Measurements from ENCODE around the gene ZNF26. TPM values are rescaled to one million over a fixed set of nuclear protein-coding genes. Genes with fewer than 3 reads are reported as not detected.
"Not testable (repeated sequence)": the region's sequence is repeated elsewhere in the genome, so short reads cannot be mapped to it uniquely, and the experiment has no call there.

The ZNF26 gene
- total RNA-seq, 3 donors from 2014 or later = 8.1 to 13.4 (median 8.3) TPM

- Histone ChIP-seq H3K4me1 (ENCODE audit: low read depth) (no peaks in the 10 kb centered on the region), H3K9me3 (peaks cover 84% of the 10 kb centered on the region), H3K36me3 (ENCODE audit: low read depth) (no peaks in the 10 kb centered on the region), H3K4me3 (no peak overlapping the region)
- TF ChIP-seq CTCF (IDR thresholded peaks at IDR 0.05) = no peak
- ATAC-seq (no peak), DNase-seq (no peak)
- intact Hi-C loops (cut with DNase I, micrococcal nuclease) = no loop called here
Observed at GRCh38 chr12:132965796-132966195, 20.4 kb upstream of the ZNF26 start.

DNA sequence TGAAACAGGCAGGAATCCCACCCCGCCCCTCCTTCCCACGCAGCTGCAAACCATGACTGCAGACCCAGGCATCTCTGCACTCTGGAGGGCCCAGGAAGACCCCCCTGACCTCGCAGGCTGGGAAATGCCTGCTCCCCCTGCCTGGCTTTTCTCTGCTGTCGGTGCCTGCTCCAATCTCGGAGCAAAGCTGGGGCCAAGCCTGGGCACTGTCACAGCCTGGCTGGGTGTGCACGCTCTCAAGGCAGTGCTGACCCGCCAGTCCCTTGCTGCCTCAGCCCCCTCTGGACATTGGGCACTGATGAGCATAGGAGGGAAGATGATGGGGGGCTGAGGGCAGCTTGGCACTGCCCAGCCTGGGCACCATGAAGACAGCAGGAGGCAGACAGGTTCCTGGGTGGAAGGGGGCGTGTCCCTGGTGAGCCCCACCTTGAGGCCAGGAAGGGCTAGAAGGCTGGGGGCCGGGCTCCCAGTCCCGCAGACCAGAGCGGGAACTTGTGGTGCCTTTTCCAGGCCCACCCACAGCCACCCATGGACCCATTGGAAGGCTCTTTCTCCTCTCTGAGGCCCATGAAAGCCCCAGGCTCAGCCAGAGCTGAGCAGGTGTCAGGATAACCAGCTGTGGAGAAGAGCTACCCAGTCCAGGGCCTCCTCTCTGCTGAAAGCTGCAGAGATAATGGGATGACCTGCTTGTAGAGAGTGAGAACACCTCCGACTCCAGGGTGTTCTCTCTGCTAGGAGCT lies 19.3 kb upstream of the ZNF26 start:
- H3K4me1 ChIP-seq (ENCODE audit: low read depth) = no peaks in the 10 kb centered on the region
- H3K36me3 ChIP-seq (ENCODE audit: low read depth) = no peaks in the 10 kb centered on the region
- TF ChIP-seq CTCF (IDR thresholded peaks at IDR 0.05) = no peak
- H3K4me3 ChIP-seq = no peak overlapping the region
- DNase-seq (no peak), ATAC-seq (no peak)
- intact Hi-C loops (cut with DNase I, micrococcal nuclease) = no loop called here
- H3K9me3 ChIP-seq = peaks cover 90% of the 10 kb centered on the region

GRCh38 chr12:132967736-132968135 lies 18.4 kb upstream of the ZNF26 start:
- DNase-seq = no peak
- H3K4me3 ChIP-seq = no peak overlapping the region
- no peak for ATAC-seq
- H3K9me3 ChIP-seq = peaks cover 92% of the 10 kb centered on the region
- H3K4me1 ChIP-seq (ENCODE audit: low read depth) = no peaks in the 10 kb centered on the region
- TF ChIP-seq CTCF (IDR thresholded peaks at IDR 0.05) = no peak
- intact Hi-C loops (cut with DNase I, micrococcal nuclease) = no loop called here
- H3K36me3 ChIP-seq (ENCODE audit: low read depth) = no peaks in the 10 kb centered on the region

GRCh38 chr12:132972374-132972773 lies 13.8 kb upstream of the ZNF26 start:
- Histone ChIP-seq H3K4me3 (no peak overlapping the region), H3K4me1 (ENCODE audit: low read depth) (no peaks in the 10 kb centered on the region), H3K36me3 (ENCODE audit: low read depth) (no peaks in the 10 kb centered on the region), H3K9me3 (peaks cover 76% of the 10 kb centered on the region)
- no peak for TF ChIP-seq CTCF (IDR thresholded peaks at IDR 0.05)
- intact Hi-C loops (cut with DNase I, micrococcal nuclease) = no loop called here
- DNase-seq (no peak), ATAC-seq (no peak)

DNA sequence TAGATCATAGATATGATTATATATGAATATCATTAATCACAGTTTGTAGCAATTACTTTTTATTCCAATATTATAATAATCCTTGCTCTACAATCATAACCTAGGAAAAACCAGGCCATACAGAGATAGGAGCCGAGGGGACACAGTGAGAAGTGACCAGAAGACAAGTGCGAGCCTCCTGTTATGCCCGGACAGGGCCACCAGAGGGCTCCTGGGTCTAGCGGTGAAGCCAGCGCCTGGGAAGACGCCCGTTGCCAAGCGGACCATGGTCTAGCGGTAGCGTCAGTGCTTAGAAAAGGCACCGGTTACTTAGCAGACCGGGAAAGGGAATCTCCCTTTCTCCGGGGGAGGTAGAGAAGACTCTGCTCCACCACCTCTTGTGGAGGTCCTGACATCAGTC lies 9.3 kb upstream of the ZNF26 start:
- ATAC-seq; H3K36me3 ChIP-seq (ENCODE audit: low read depth); H3K4me3 ChIP-seq; H3K4me1 ChIP-seq (ENCODE audit: low read depth); intact Hi-C loops (cut with DNase I, micrococcal nuclease): not testable (repeated sequence)
- H3K9me3 ChIP-seq = peaks cover 37% of the 10 kb centered on the region
- DNase-seq = peak in 1 of 3 donors; percentile 36

DNA sequence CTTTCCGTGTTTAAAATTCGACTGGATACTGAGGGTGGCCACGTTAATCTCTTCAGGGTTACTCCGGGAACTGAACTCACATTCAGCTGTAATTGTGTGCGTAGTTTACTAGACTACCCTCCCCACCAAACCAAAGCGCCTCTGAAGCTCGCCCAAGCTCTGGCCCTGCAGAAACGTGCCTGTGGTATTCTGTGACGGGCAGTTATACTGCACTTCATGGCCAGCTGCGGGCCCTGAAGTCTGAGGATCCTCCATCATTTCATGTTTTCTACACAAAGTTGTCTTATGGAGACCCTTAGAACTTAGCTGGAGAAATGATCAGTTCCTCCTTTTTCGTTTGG lies 688 bp downstream of the ZNF26 start:
- peaks cover 4% of the 10 kb centered on the region for H3K4me1 ChIP-seq (ENCODE audit: low read depth)
- H3K9me3 ChIP-seq = peaks cover 37% of the 10 kb centered on the region
- no peaks in the 10 kb centered on the region for H3K36me3 ChIP-seq (ENCODE audit: low read depth)
- ATAC-seq = peak; percentile 9
- DNase-seq = no peak
- TF ChIP-seq CTCF (IDR thresholded peaks at IDR 0.05) = no peak
- intact Hi-C loops (cut with DNase I, micrococcal nuclease) = no loop called here
- H3K4me3 ChIP-seq = peak overlapping the region; percentile 66

Data from mucosa of descending colon (tissue), 3 donors.